Effector memory CD8-positive, alpha-beta T cell (primary cell): ENCODE measurements around the gene SERPINA5.
"Not testable (repeated sequence)": the region's sequence is repeated elsewhere in the genome, so short reads cannot be mapped to it uniquely, and the experiment has no call there.

Experiments
- ATAC-seq: fragments of 150-1000 bp; cut with Tn5 transposase; replicated peaks from 2 replicates; pipeline ENCODE4 v1.10.0; 2021; ENCODE audit warnings: mild to moderate bottlenecking, moderate library complexity
- DNase-seq, 3 experiments: peaks; one replicate each; pipeline ENCODE4 v3.0.0; 2021
- H3K27ac Mint-ChIP-seq, 2 donors: one replicate each; pipeline ENCODE4 v1.8.0; 2022; ENCODE audit warnings: mild to moderate bottlenecking in 2 of 2, mixed read lengths in 2 of 2, moderate library complexity in 2 of 2
- H3K27me3 Mint-ChIP-seq, 2 donors: one replicate each; pipeline ENCODE4 v1.8.0; 2022; ENCODE audit warnings: mixed read lengths in 2 of 2
- H3K36me3 Mint-ChIP-seq: one replicate; pipeline ENCODE4 v1.8.0; 2022; ENCODE audit warnings: mild to moderate bottlenecking, moderate library complexity, mixed read lengths; ENCODE audit not compliant: insufficient read depth
- H3K4me1 Mint-ChIP-seq, 2 donors: one replicate each; pipeline ENCODE4 v1.8.0; 2022; ENCODE audit warnings: low read depth in 2 of 2, mixed read lengths in 2 of 2
- H3K4me3 Mint-ChIP-seq, 2 donors: one replicate each; pipeline ENCODE4 v1.8.0; 2022; ENCODE audit warnings: mild to moderate bottlenecking in 2 of 2, mixed read lengths in 2 of 2, moderate library complexity in 2 of 2
- H3K9me3 Mint-ChIP-seq, 2 donors: one replicate each; pipeline ENCODE4 v1.8.0; 2022; ENCODE audit warnings: mixed read lengths in 2 of 2

SERPINA5 gene

DNA sequence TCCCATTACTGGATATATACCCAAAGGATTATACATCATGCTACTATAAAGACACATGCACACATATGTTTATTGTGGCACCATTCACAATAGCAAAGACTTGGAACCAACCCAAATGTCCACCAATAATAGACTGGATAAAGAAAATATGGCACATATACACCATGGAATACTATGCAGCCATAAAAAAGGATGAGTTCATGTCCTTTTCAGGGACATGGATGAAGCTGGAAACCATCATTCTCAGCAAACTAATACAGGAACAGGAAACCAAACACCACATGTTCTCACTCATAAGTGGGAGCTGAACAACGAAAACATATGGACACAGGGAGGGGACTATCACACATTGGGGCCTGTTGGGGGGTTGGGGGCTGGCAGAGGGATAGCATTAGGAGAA is 27.7 kb downstream of the SERPINA5 start:
- not testable (repeated sequence) for H3K4me3 Mint-ChIP-seq, ATAC-seq, H3K36me3 Mint-ChIP-seq, H3K4me1 Mint-ChIP-seq, H3K27ac Mint-ChIP-seq, DNase-seq, H3K9me3 Mint-ChIP-seq
- peaks cover 10 to 16% of the 10 kb centered on the region in 2 donors for H3K27me3 Mint-ChIP-seq

DNA sequence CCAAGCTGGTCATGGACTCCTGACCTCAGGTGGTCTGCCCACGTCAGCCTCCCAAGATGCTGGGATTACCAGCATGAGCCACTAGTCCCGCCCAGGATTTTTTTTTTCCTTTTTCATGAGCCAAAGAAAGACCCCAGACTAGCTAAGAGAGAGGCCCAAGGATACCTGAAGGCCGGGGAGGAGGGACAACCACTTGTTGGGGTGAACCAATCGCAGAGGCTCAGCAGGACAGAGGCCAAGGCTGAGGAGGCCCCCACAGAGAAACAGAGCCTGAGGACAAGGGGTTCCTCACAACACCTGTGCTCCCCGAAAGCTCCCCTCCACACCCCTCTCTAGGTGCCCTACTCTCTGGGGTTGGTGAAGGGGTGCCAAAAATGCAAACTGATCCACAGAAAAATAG is 30.0 kb downstream of the SERPINA5 start:
- H3K27me3 Mint-ChIP-seq = peaks cover 10 to 25% of the 10 kb centered on the region in 2 donors
- no peaks in the 10 kb centered on the region for H3K36me3 Mint-ChIP-seq
- no peak overlapping the region for H3K4me3 Mint-ChIP-seq
- H3K9me3 Mint-ChIP-seq = no peaks in the 10 kb centered on the region
- DNase-seq = no peak
- ATAC-seq = no peak
- no peak overlapping the region for H3K27ac Mint-ChIP-seq
- H3K4me1 Mint-ChIP-seq = no peaks in the 10 kb centered on the region

DNA sequence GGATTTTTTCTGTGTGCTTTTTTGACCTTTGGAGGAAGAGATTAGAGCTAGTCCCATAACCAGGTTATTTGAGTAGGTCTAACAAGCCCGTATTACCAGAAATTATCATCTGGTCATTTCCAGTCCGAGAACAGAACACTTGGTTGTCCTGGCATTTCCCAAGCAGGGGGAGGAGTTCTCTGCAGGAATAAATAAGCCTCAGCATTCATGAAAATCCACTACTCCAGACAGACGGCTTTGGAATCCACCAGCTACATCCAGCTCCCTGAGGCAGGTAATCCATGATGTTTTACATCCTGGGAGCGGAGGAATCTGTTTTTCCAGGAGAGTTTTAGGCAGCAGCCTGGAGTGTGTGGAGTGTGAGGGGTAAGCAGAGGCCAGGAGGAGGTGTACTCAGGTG is 30.9 kb downstream of the SERPINA5 start, which contains the start of gene SERPINA3:
SERPINA3 (plus strand) TSS at position 218 of the 400 bp plus-strand sequence. CDS start 2,051 bp downstream, outside the sequence.
- Mint-ChIP-seq H3K4me3 (no peak within 1 kb of the TSS), H3K27ac (no peak within 1 kb of the TSS), H3K36me3 (no peaks in the 10 kb centered on the region), H3K27me3 (peaks cover 9 to 21% of the 10 kb centered on the region in 2 donors), H3K4me1 (no peaks in the 10 kb centered on the region), H3K9me3 (no peaks in the 10 kb centered on the region)
- ATAC-seq (no peak), DNase-seq (no peak)

DNA sequence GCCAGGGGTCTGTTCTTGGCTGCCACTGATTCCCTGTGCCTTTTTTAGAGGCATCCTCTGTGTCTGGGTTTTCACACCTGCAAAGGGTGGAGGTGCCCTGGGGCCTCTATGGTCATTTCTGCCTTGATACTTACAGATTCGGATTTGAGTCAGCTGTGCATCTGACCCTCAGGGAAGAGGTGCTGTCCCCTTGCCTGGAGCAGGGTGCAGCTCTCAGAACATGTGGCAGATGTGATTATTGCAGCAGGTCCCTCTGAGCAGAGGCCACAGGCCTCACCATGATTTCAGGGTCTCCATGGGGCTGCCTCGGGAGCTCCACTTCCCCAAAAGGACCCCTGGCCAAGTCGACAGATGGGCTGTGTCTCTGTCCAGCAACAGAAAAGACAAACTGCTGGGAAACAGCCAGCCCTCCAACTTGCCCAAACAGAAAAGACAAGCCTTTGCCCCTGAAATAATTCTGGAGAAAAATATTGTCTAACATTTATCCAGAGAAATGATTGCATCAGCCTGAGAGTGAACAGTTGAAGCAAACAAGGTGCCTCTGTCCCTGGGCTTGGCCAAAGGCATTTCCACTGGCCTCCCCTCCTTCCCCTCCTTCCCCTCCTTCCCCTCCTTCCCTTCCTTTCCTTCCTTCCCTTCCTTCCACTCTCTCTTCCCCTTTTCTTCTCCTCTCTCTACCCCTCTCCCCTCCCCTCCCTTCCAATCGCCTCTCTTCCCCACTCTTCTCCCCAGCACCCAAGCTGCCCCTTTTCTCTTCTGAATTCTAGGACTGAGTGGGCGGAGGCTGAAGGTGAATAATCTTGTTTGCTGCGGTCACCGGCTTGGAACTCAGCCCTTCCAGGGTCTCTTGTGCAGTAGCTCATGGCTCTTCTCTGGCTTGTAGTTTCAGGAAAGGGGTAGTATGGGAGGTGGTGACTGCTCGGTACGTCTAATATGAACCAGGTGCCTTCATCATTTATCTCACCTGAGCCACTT is 31.6 kb downstream of the SERPINA5 start:
- Mint-ChIP-seq H3K36me3 (no peaks in the 10 kb centered on the region), H3K27ac (no peak overlapping the region), H3K4me3 (no peak overlapping the region), H3K4me1 (no peaks in the 10 kb centered on the region), H3K9me3 (no peaks in the 10 kb centered on the region), H3K27me3 (peaks cover 5 to 19% of the 10 kb centered on the region in 2 donors)
- ATAC-seq = no peak
- DNase-seq = no peak

DNA sequence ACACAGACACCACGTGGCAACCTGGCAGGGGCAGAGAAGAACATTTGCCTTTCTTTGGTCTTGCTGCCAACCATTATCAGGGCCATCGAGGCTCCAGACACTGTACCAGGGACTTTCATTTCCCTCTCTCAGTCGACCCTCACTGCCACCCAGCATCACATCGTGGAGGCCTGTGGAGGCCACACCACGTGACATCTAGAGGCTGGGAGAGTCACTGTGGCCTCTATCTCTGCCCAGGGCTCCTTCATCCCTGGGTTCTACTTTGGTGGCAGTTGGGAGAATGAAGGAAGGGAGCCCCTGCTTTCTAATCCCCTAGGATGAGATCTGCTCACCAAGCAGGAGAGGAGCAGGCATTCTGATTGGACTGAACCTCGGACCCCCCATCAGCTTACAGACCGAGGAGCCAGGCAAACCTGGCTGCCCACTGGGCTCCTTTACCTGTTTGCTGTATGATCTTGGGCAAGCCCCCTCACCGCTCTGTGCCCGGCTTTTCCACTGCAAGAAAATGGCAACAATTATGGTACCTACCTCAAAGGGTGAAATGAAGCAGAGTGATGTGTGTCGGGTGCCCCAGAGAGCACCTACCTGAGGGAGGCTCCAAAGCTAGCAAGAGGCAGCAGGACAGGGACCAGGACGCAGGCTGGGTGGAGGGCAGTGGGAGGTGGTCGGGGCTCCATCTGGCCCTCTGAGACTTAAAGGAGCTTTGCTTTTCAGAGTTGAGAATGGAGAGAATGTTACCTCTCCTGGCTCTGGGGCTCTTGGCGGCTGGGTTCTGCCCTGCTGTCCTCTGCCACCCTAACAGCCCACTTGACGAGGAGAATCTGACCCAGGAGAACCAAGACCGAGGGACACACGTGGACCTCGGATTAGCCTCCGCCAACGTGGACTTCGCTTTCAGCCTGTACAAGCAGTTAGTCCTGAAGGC is 32.8 kb downstream of the SERPINA5 start:
- H3K4me3 Mint-ChIP-seq = no peak overlapping the region
- peaks cover 9 to 19% of the 10 kb centered on the region in 2 donors for H3K27me3 Mint-ChIP-seq
- H3K9me3 Mint-ChIP-seq = peaks cover 0 to 7% of the 10 kb centered on the region in 2 donors
- no peak overlapping the region for H3K27ac Mint-ChIP-seq
- no peaks in the 10 kb centered on the region for H3K36me3 Mint-ChIP-seq
- ATAC-seq (no peak), DNase-seq (no peak)
- no peaks in the 10 kb centered on the region for H3K4me1 Mint-ChIP-seq

DNA sequence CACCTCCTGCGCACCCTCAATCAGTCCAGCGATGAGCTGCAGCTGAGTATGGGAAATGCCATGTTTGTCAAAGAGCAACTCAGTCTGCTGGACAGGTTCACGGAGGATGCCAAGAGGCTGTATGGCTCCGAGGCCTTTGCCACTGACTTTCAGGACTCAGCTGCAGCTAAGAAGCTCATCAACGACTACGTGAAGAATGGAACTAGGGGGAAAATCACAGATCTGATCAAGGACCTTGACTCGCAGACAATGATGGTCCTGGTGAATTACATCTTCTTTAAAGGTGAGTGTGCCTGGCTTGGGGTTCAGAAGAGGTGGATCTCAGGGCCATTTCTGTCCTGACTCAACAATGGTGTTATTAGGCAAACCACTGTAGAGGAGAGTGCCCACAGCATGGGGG is 33.6 kb downstream of the SERPINA5 start:
- ATAC-seq (no peak), DNase-seq (no peak)
- Mint-ChIP-seq H3K4me3 (no peak overlapping the region), H3K36me3 (peaks cover 2% of the 10 kb centered on the region), H3K4me1 (no peaks in the 10 kb centered on the region), H3K27ac (no peak overlapping the region), H3K9me3 (peaks cover 0 to 13% of the 10 kb centered on the region in 2 donors), H3K27me3 (peaks cover 12 to 19% of the 10 kb centered on the region in 2 donors)

DNA sequence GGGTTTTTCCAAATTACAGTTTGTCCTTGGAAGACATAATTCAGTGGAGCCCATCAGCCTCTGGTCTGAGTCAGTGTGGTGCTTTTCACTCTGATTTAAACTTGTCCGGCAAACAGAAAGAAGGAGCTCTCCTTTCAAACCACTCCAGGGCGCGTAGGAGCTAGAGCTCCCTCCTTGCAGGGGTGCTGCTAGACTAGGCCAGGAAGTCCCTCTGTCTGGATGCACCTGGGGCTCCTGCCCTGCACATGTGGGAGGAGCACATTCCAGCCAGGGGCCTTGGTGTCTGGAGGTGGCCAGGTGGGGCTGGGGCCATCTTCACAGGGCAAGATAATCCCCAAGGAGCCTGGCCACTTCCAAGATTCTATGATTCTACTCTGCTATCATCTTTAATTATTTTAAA is 34.0 kb downstream of the SERPINA5 start:
- peaks cover 0 to 17% of the 10 kb centered on the region in 2 donors for H3K9me3 Mint-ChIP-seq
- H3K36me3 Mint-ChIP-seq = peaks cover 6% of the 10 kb centered on the region
- ATAC-seq (no peak), DNase-seq (no peak)
- H3K27me3 Mint-ChIP-seq = peaks cover 17 to 23% of the 10 kb centered on the region in 2 donors
- H3K27ac Mint-ChIP-seq = no peak overlapping the region
- H3K4me3 Mint-ChIP-seq = no peak overlapping the region
- H3K4me1 Mint-ChIP-seq = no peaks in the 10 kb centered on the region

DNA sequence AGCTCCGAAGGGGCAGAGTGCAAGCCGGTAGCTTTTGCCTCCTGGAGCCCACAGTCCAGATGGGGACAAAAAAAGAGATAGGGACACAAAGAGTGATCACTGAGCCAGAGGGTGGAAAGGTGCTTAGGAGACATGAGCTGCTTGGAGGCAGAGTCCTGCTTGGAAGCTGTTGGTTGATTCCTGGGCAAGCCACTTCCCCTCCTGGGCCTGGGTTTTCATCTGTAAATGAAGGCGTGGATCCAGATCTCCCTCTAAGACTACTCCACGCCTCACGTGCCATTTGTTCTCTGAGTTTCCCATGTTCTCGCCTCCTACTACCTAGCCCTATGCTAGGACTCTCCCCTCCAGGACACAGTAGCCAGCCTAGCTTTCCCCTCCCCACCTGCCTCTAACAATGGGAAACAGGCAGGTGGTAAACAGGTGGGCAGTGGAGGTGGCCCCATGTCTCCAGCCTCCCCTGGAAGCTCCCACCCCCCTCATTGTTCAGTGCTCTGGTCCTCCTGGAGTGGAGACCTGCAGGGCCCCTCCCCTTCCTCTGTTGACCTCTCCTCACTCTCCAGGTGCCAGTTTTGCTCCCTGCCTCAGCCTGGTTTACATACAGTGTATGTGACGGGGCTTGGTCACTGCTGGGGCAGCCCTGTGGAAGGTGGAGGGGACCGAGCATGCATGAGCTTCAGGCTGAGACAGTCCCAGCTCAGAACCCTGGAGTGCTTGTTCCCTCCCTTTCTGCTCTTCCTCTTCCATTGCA is 34.8 kb downstream of the SERPINA5 start:
- peaks cover 0 to 18% of the 10 kb centered on the region in 2 donors for H3K9me3 Mint-ChIP-seq
- no peak overlapping the region for H3K27ac Mint-ChIP-seq
- H3K4me1 Mint-ChIP-seq = no peaks in the 10 kb centered on the region
- no peak overlapping the region for H3K4me3 Mint-ChIP-seq
- ATAC-seq (no peak), DNase-seq (no peak)
- H3K36me3 Mint-ChIP-seq = peaks cover 7% of the 10 kb centered on the region
- peaks cover 21 to 29% of the 10 kb centered on the region in 2 donors for H3K27me3 Mint-ChIP-seq

DNA sequence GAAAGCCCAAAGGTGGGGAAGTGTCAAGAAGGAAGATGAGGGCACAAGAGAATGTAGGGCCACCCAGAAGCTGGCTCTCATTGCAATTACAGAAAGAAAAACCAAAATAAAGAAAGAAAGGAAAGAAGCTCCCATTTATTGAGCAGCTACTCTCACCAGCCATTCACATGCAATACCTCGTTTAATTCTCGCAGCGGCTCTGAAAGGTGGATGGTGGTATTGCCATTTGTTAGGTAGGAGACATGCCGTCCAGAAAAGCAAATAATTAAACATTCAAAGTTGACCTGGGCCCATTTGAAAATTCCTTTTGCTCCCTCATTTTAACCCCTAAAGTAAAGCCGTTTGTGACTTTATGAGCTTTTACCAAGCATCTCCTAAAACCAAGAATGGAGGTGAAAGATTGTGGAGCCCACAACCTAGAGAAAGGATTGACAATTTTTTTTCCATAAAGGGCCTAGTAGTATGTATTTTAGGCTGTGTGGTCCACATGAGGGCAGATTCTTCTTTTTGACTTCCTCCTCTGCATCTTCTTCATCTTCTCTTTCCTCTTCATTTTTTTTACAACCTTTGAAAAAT is 36.2 kb downstream of the SERPINA5 start:
- H3K4me3 Mint-ChIP-seq = no peak overlapping the region
- DNase-seq (no peak), ATAC-seq (no peak)
- H3K27ac Mint-ChIP-seq = no peak overlapping the region
- H3K36me3 Mint-ChIP-seq = peaks cover 7% of the 10 kb centered on the region
- H3K27me3 Mint-ChIP-seq = peaks cover 26 to 39% of the 10 kb centered on the region in 2 donors
- peaks cover 0 to 18% of the 10 kb centered on the region in 2 donors for H3K9me3 Mint-ChIP-seq
- H3K4me1 Mint-ChIP-seq = no peaks in the 10 kb centered on the region

DNA sequence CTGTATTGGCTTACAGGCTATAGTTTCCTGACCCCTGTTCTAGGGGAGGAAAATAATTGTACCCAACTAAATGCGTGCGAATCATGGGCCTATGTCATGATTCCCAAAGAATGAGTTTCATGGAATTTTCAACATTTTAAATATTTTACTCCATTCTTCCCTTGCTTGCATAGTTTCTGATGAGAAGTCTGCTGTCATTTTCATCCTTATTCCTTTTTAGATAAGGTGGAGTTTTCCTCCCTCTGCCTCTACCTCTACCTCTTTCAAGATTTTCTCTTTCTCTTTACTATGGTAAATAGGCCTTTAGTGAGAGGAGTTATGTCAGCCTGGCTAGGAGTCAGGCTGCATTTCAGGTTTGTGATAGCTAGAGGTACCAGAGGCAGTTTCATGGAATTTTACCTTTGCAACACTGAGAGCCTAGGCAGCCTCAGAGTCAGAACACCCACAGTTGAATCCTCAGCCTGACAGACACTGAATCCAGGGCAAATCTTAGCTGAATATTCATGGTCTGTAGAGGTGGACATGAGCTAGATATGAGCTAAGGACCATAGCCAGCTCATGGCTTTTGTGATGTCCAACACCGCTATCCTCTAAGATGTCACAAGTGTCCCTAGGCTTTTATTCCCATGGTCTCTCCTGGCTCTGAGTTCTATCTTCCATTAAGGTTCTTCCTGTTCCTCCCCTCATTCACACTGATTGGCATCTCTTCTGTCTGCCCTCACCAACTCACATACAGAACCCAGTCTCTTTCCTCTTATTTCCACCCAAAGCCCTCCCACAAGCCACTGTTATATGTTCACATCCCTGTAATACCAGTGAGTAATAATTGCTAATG is 37.0 kb downstream of the SERPINA5 start:
- no peak for DNase-seq
- H3K27ac Mint-ChIP-seq = no peak overlapping the region
- H3K9me3 Mint-ChIP-seq = peaks cover 0 to 18% of the 10 kb centered on the region in 2 donors
- H3K4me1 Mint-ChIP-seq = no peaks in the 10 kb centered on the region
- H3K4me3 Mint-ChIP-seq = no peak overlapping the region
- no peak for ATAC-seq
- H3K27me3 Mint-ChIP-seq = peaks cover 26 to 38% of the 10 kb centered on the region in 2 donors
- H3K36me3 Mint-ChIP-seq = peaks cover 7% of the 10 kb centered on the region

DNA sequence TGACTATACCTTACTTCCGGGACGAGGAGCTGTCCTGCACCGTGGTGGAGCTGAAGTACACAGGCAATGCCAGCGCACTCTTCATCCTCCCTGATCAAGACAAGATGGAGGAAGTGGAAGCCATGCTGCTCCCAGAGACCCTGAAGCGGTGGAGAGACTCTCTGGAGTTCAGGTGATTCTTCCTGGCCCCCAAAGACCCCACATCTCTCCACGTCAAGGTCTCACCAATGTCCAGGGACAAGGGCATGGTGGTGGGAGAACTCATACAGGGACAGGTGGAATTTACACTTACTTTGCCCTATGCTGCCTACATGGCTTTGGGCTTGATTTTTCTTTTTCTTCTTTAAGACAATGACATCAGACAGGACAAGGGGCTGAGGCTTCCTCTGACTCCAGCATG is 38.1 kb downstream of the SERPINA5 start:
- Mint-ChIP-seq H3K27ac (no peak overlapping the region), H3K4me1 (no peaks in the 10 kb centered on the region), H3K4me3 (no peak overlapping the region), H3K9me3 (peaks cover 0 to 18% of the 10 kb centered on the region in 2 donors), H3K36me3 (peaks cover 7% of the 10 kb centered on the region), H3K27me3 (peaks cover 26 to 32% of the 10 kb centered on the region in 2 donors)
- ATAC-seq (no peak), DNase-seq (no peak)

DNA sequence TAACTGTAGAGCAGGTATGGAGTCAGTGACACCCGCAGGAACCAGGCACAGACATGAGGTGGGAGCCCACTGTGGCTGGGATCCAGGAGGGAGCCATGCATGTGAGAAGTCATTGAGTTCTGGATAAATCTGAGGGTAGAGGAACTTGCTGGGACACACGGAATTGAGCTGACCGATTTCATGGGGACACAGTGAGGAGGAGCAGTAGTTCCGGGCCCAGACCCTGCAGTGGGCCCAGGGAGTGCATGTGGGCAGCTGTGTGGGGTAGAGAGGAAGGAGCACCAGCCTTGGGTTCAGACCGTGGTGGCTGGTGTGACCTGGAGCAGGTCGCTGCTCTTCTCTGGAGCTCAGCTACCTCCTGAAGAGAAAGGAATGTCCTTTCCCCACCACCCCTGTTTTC is 39.4 kb downstream of the SERPINA5 start:
- H3K4me1 Mint-ChIP-seq = no peaks in the 10 kb centered on the region
- H3K4me3 Mint-ChIP-seq = no peak overlapping the region
- ATAC-seq = no peak
- no peak overlapping the region for H3K27ac Mint-ChIP-seq
- peaks cover 0 to 18% of the 10 kb centered on the region in 2 donors for H3K9me3 Mint-ChIP-seq
- peaks cover 26 to 27% of the 10 kb centered on the region in 2 donors for H3K27me3 Mint-ChIP-seq
- DNase-seq = no peak
- H3K36me3 Mint-ChIP-seq = peaks cover 7% of the 10 kb centered on the region
